Measurements from ENCODE around the gene NCOA7.

Gene NCOA7

DNA sequence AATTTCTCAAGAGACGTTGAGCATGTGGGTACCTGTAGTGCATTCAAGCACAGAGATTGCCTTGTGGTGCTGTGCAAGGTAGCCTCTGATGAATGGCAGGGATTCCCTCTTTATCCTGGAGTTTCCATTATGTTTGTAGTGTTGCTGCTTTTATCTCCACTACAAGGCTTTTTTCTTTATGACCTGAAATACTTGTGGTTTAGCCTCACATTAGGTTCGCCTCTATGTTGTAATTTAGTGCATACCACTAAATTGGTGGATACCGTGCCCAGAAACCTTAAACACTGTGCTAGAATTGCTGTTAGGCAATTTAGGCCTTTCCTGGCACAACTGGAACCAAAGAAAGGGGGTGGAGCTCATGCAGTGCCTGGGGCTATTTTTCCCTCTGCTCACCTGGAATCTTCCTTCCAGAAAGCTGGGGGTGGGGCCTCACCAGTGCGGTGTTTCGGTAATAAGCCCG lies 76.8 kb downstream of the NCOA7 start:
- Histone ChIP-seq H3K4me3 (ENCODE audit: low read length) (no peak overlapping the region), H3K9me3 (ENCODE audit: control insufficient read depth, low read length) (no peaks in the 10 kb centered on the region), H3K36me3 (ENCODE audit: control insufficient read depth, insufficient read depth, low read length, severe bottlenecking) (no peaks in the 10 kb centered on the region), H3K27me3 (replicated peaks; ENCODE audit: control insufficient read depth, insufficient read depth, low read length) (no peaks in the 10 kb centered on the region), H3K4me1 (ENCODE audit: control insufficient read depth, insufficient read depth, low read length) (peaks cover 54% of the 10 kb centered on the region), H3K9ac (ENCODE audit: low read length) (no peak overlapping the region)
- peak; percentile 92 for DNase-seq (ENCODE audit: low read depth)

DNA sequence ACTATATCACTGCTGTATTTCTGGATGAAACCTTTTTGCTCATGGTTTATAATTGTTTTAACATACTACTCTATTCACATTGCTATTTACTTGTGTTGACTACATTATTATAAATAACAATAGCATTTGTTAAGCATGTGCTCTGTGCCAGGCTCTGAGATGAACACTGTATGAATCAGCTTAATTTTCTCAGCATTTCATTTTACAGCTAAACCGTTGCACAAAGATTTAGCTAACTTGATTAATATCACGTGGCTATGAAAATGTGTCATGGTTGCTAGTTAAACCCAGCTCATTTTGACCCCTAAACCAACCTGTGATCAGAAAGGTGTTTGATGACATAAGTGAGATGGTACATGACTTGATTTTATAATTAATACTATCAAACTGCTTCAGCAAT lies 77.5 kb downstream of the NCOA7 start:
- Histone ChIP-seq H3K27me3 (replicated peaks; ENCODE audit: control insufficient read depth, insufficient read depth, low read length) (no peaks in the 10 kb centered on the region), H3K4me3 (ENCODE audit: low read length) (no peak overlapping the region), H3K36me3 (ENCODE audit: control insufficient read depth, insufficient read depth, low read length, severe bottlenecking) (no peaks in the 10 kb centered on the region), H3K9me3 (ENCODE audit: control insufficient read depth, low read length) (no peaks in the 10 kb centered on the region), H3K4me1 (ENCODE audit: control insufficient read depth, insufficient read depth, low read length) (peaks cover 54% of the 10 kb centered on the region), H3K9ac (ENCODE audit: low read length) (no peak overlapping the region)
- DNase-seq (ENCODE audit: low read depth) = no peak

DNA sequence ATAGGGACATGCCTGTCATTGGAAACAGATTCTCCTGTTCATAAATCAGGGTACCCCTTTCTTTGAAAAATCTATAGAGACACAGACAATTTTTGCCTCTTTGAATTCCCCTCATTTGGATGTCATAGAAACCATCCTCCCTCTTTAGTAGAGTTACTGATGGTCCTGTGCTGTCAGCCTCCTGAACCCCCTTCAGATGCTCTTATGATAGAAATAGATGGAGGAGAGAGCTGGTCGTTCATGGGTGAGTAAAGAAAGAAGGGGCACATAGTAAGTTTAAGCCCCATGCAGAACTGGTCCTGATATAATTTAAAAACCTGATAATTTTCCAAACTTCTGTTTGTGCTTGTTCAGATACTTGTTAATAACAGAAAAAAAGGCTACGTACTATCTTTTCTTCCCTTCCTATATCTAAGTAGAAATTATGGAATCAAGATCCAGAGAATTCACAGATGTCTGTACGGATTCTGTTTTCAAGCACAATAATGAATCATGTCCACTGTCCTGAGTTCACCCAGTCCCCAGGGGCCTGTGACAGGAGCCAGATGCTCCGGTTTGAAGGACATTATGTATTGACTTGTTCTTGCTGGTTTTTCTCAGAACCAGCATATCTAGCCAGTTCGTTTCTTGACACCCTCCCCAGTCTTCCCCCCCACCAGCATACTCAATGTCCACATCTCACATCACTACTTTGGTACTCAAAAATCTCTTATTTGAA lies 78.1 kb downstream of the NCOA7 start:
- Histone ChIP-seq H3K4me1 (ENCODE audit: control insufficient read depth, insufficient read depth, low read length) (peaks cover 54% of the 10 kb centered on the region), H3K4me3 (ENCODE audit: low read length) (no peak overlapping the region), H3K9me3 (ENCODE audit: control insufficient read depth, low read length) (no peaks in the 10 kb centered on the region), H3K27me3 (replicated peaks; ENCODE audit: control insufficient read depth, insufficient read depth, low read length) (no peaks in the 10 kb centered on the region), H3K9ac (ENCODE audit: low read length) (peak overlapping the region; percentile 16), H3K36me3 (ENCODE audit: control insufficient read depth, insufficient read depth, low read length, severe bottlenecking) (no peaks in the 10 kb centered on the region)
- no peak for DNase-seq (ENCODE audit: low read depth)

DNA sequence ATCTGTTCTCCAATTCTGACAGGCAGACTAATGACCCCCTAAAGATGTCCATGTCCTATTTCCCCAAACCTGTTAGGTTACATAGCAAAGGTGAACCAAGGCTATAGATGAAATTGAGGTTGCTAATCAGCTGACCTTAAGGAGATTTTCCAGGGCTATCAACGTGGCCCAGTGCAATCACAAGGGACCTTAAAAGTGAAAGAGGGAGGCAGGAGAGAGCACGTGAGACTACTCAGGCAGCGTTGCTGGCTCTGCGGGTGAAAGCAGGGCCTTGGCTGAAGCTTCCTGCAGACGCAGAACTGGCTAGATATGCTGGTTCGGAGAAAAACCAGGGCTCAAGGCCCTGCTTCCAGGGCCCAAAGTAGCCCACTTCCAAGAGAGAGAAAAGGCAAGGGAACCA lies 78.7 kb downstream of the NCOA7 start:
- Histone ChIP-seq H3K36me3 (ENCODE audit: control insufficient read depth, insufficient read depth, low read length, severe bottlenecking) (peaks cover 3% of the 10 kb centered on the region), H3K9me3 (ENCODE audit: control insufficient read depth, low read length) (no peaks in the 10 kb centered on the region), H3K4me1 (ENCODE audit: control insufficient read depth, insufficient read depth, low read length) (peaks cover 54% of the 10 kb centered on the region), H3K27me3 (replicated peaks; ENCODE audit: control insufficient read depth, insufficient read depth, low read length) (no peaks in the 10 kb centered on the region), H3K9ac (ENCODE audit: low read length) (peak overlapping the region; percentile 16), H3K4me3 (ENCODE audit: low read length) (no peak overlapping the region)
- DNase-seq (ENCODE audit: low read depth) = no peak

DNA sequence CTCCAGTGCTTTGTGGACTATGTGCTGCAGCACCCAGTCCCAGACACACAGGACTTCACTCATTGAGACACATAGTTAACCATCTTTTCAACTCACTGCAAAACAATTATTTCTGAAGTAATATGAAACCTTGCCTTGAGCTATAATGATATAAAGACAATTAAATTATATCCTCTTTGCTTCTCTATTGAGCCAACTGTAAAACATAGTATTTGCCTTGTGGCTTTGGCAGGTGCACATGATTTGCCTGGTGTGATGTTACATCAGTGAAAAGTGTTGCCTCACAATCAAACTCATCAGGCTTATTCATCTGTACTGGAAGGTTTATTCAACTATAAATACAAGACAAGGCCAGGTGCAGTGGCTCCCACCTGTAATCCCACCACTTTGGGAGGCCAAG lies 80.6 kb downstream of the NCOA7 start:
- no peaks in the 10 kb centered on the region for H3K27me3 ChIP-seq (replicated peaks; ENCODE audit: control insufficient read depth, insufficient read depth, low read length)
- no peak overlapping the region for H3K4me3 ChIP-seq (ENCODE audit: low read length)
- peaks cover 44% of the 10 kb centered on the region for H3K4me1 ChIP-seq (ENCODE audit: control insufficient read depth, insufficient read depth, low read length)

DNA sequence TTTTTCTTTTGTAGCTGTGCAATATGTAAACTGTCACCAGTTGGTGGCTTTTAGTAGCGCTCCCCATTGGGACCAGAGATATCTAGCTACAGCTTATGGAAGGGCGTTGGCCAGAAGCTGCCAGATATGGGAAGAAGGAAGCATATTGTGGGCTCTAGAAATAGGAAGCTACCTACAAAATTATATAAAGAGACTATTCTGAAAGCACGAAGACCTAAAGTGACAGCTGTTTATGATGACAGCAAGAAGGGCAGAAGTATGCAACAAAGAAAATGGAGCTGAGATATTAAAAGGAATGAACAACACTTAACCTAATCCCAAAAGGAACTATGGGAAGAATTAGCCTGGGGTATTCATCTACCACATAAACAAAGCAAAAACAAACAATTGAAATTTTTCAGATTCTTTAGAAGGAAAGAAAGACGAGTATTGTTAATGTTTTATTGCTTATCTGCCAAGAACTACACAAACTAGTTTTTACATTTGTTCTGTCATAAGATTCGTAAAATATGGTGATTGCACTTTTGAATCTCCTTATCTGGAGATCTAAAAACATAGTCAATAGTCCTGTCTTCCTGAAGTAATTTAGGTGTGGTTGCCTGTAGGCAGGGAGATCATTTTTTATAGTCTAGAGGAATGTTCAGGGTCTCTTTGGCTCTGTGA lies 81.6 kb downstream of the NCOA7 start:
- peaks cover 34% of the 10 kb centered on the region for H3K4me1 ChIP-seq (ENCODE audit: control insufficient read depth, insufficient read depth, low read length)
- no peak overlapping the region for H3K9ac ChIP-seq (ENCODE audit: low read length)
- H3K27me3 ChIP-seq (replicated peaks; ENCODE audit: control insufficient read depth, insufficient read depth, low read length) = no peaks in the 10 kb centered on the region
- no peaks in the 10 kb centered on the region for H3K9me3 ChIP-seq (ENCODE audit: control insufficient read depth, low read length)
- peak; percentile 64 for DNase-seq (ENCODE audit: low read depth)
- peaks cover 27% of the 10 kb centered on the region for H3K36me3 ChIP-seq (ENCODE audit: control insufficient read depth, insufficient read depth, low read length, severe bottlenecking)
- H3K4me3 ChIP-seq (ENCODE audit: low read length) = no peak overlapping the region

More for the DNA sequence above, 80.6 kb downstream of the NCOA7 start:
- Histone ChIP-seq H3K9ac (ENCODE audit: low read length) (no peak overlapping the region), H3K9me3 (ENCODE audit: control insufficient read depth, low read length) (no peaks in the 10 kb centered on the region), H3K36me3 (ENCODE audit: control insufficient read depth, insufficient read depth, low read length, severe bottlenecking) (peaks cover 20% of the 10 kb centered on the region)
- DNase-seq (ENCODE audit: low read depth) = peak; percentile 30

DNA sequence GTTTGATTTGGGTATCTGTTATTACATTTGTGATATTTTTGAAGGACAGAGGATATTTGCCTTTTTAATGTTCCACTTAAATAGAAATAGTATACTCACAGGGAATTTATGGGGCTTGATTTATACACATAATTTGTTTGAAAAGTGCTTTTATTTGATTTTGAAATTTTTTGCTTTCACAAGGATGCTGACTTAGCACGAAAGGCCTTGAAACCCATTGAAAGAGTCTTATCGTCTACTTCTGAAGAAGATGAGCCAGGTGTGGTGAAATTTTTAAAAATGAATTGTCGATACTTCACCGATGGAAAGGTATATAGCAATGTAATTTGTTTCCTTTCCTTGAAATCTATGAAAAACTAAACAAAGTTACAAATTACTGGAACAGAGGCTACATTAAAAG lies 91.5 kb downstream of the NCOA7 start:
- Histone ChIP-seq H3K4me1 (ENCODE audit: control insufficient read depth, insufficient read depth, low read length) (no peaks in the 10 kb centered on the region), H3K9me3 (ENCODE audit: control insufficient read depth, low read length) (no peaks in the 10 kb centered on the region), H3K4me3 (ENCODE audit: low read length) (no peak overlapping the region), H3K36me3 (ENCODE audit: control insufficient read depth, insufficient read depth, low read length, severe bottlenecking) (peaks cover 98% of the 10 kb centered on the region), H3K27me3 (replicated peaks; ENCODE audit: control insufficient read depth, insufficient read depth, low read length) (no peaks in the 10 kb centered on the region), H3K9ac (ENCODE audit: low read length) (no peak overlapping the region)
- no peak for DNase-seq (ENCODE audit: low read depth)

DNA sequence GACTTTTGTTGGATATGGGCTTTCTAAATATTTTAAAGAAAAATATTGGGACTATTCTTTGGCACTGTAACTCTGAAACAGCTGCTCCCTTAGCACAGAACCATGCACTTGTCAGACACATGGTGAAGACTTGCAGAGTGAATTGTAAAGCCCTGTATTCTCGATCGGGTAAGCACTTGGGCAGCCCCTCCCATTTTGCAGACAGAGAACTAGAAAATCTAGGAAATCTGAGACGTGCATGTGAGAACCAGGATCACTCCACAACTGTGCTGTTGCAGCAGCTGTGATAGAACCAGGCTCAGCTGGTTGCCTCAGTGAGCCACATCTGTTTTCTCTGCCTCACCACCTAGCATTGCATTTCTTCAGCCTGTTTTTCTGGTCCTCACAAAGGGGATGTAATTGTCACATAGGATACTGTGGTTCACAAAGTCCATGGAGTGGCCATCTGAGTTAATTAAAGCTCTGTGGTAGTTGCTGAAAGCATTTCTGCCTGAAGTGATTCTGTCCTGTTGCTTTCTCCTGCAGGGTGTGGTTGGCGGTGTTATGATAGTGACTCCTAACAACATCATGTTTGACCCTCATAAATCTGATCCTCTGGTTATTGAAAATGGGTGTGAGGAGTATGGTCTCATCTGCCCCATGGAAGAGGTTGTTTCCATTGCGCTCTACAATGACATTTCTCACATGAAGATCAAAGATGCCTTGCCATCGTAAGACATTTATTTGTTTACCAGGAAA lies 94.0 kb downstream of the NCOA7 start:
- H3K4me1 ChIP-seq (ENCODE audit: control insufficient read depth, insufficient read depth, low read length) = no peaks in the 10 kb centered on the region
- DNase-seq (ENCODE audit: low read depth) = no peak
- no peak overlapping the region for H3K4me3 ChIP-seq (ENCODE audit: low read length)
- no peaks in the 10 kb centered on the region for H3K9me3 ChIP-seq (ENCODE audit: control insufficient read depth, low read length)
- peaks cover 97% of the 10 kb centered on the region for H3K36me3 ChIP-seq (ENCODE audit: control insufficient read depth, insufficient read depth, low read length, severe bottlenecking)
- H3K27me3 ChIP-seq (replicated peaks; ENCODE audit: control insufficient read depth, insufficient read depth, low read length) = no peaks in the 10 kb centered on the region
- no peak overlapping the region for H3K9ac ChIP-seq (ENCODE audit: low read length)

DNA sequence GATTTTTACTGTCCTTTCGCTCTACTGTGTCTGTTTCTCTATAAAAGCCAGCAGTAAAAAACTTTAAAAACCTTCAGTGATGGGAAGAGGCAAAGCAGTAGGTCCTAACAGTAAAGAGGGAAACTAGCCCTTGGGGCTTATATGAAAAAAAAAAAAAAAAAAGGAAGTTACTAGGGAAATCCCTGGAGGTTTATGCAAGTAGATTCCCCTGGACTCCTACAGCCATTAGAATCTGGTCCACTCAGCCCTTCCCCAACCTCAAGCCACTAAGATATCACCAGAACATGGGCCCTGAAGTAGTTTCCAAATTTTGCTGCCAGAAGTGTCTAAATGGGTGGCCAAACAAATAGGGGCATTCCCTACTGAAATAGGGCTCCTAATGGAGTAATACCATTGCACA lies 95.3 kb downstream of the NCOA7 start:
- Histone ChIP-seq H3K9ac (ENCODE audit: low read length) (no peak overlapping the region), H3K27me3 (replicated peaks; ENCODE audit: control insufficient read depth, insufficient read depth, low read length) (no peaks in the 10 kb centered on the region), H3K9me3 (ENCODE audit: control insufficient read depth, low read length) (no peaks in the 10 kb centered on the region), H3K4me3 (ENCODE audit: low read length) (no peak overlapping the region), H3K4me1 (ENCODE audit: control insufficient read depth, insufficient read depth, low read length) (no peaks in the 10 kb centered on the region), H3K36me3 (ENCODE audit: control insufficient read depth, insufficient read depth, low read length, severe bottlenecking) (peaks cover 99% of the 10 kb centered on the region)
- no peak for DNase-seq (ENCODE audit: low read depth)

DNA sequence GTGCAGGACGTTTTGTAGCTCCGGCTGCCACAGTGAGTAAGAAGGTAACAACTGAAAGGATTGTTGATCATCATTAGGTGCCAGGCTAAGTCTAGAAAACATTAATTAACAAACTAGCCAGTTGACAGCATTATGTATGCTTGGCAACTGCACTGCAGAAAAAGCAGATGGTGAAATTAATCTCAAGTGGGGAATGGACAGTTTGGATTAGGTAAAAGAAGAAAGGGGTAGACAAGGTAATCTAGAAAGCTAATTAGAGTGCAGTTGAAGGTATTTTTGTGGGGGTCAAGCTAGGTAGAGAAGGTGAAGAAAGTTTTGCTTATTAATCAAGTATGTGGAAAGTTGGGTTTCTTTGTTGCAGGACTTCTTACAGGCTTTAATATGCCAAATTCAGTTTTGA lies 96.2 kb downstream of the NCOA7 start:
- no peak overlapping the region for H3K9ac ChIP-seq (ENCODE audit: low read length)
- H3K36me3 ChIP-seq (ENCODE audit: control insufficient read depth, insufficient read depth, low read length, severe bottlenecking) = peaks cover 99% of the 10 kb centered on the region
- H3K27me3 ChIP-seq (replicated peaks; ENCODE audit: control insufficient read depth, insufficient read depth, low read length) = no peaks in the 10 kb centered on the region
- no peaks in the 10 kb centered on the region for H3K9me3 ChIP-seq (ENCODE audit: control insufficient read depth, low read length)
- no peaks in the 10 kb centered on the region for H3K4me1 ChIP-seq (ENCODE audit: control insufficient read depth, insufficient read depth, low read length)
- no peak overlapping the region for H3K4me3 ChIP-seq (ENCODE audit: low read length)
- no peak for DNase-seq (ENCODE audit: low read depth)

DNA sequence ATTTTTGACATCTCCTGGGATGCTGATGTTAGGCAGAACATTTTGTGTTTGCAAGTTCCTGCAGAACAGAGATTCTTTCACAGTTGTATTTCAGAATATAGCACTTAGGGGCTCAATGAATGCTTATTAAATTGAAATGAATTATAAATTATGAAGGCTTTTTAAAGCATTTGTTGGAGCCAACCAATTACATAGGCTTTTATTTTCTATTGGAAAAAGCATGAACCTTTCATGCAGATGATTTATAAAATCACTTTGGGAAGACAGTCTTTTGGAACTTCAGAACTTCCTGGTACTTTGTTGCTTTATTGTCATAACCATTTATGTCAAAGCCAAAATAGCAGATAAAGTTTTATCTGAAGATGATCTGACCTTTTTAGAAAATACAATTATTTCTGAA lies 96.6 kb downstream of the NCOA7 start:
- Histone ChIP-seq H3K4me3 (ENCODE audit: low read length) (no peak overlapping the region), H3K9me3 (ENCODE audit: control insufficient read depth, low read length) (no peaks in the 10 kb centered on the region), H3K9ac (ENCODE audit: low read length) (no peak overlapping the region), H3K36me3 (ENCODE audit: control insufficient read depth, insufficient read depth, low read length, severe bottlenecking) (peaks cover 98% of the 10 kb centered on the region), H3K27me3 (replicated peaks; ENCODE audit: control insufficient read depth, insufficient read depth, low read length) (no peaks in the 10 kb centered on the region), H3K4me1 (ENCODE audit: control insufficient read depth, insufficient read depth, low read length) (no peaks in the 10 kb centered on the region)
- DNase-seq (ENCODE audit: low read depth) = no peak

Measured in adipocyte (in vitro differentiated cells).